ENCODE measurements around the gene ZNF850. TPM values are rescaled to one million over a fixed set of nuclear protein-coding genes. Genes with fewer than 3 reads are reported as not detected.

ZNF850 gene
- total and polyA plus RNA-seq, 2 of the 8 experiments (the other 6 are each of a cell fraction or from before 2014, with no cell fraction given) = 6.7 to 21.2 TPM

GRCh38 chr19:36687214-36688056 lies 85.2 kb downstream of the ZNF850 start, which contains the start of gene ZNF567:
Gene ZNF567, plus strand, starts transcription at chr19:36687612. Its CDS starts 7,256 bp downstream, at chr19:36694868.
- Histone ChIP-seq H3K4me3 (ENCODE audit: extremely low read depth in 1 of 4, insufficient read depth in 2 of 4, low read depth in 3 of 4, low read length in 4 of 4) (peak within 1 kb of the TSS; percentile 84 to 95 (median 92)), H4K8ac (ENCODE audit: extremely low read depth, insufficient read depth, low read length) (peak within 1 kb of the TSS; percentile 97), H2BK5ac (ENCODE audit: low read depth, low read length) (peak within 1 kb of the TSS; percentile 85), H2BK12ac (ENCODE audit: low read depth, low read length) (0 out of 2 replicates have a peak within 1 kb of the TSS, but pooled peaks have one; percentile 60), H3K27me3 (replicated peaks in 1 of 4; ENCODE audit: control insufficient read depth in 3 of 4, extremely low read depth in 1 of 4, insufficient read depth in 3 of 4, low read length in 3 of 4) (no peaks in the 10 kb centered on the region), H3K79me2 (ENCODE audit: control insufficient read depth in 1 of 2, insufficient read depth in 2 of 2, low read length in 2 of 2) (peaks cover 5 to 38% of the 10 kb centered on the region in 2 experiments), H3K56ac (replicated peaks; ENCODE audit: insufficient read length, low read depth, low read length) (peak within 1 kb of the TSS; percentile 94), H2AK5ac (ENCODE audit: low read depth, low read length) (peak within 1 kb of the TSS; percentile 53; the same call in 1 of the 2 replicates), H2BK15ac (ENCODE audit: low read length) (no peak within 1 kb of the TSS), H3K9me3 (ENCODE audit: insufficient read depth in 2 of 2, low read depth in 1 of 2, low read length in 1 of 2) (peaks cover 0 to 7% of the 10 kb centered on the region in 2 experiments; a peak in 3 of 4 replicates), H4K91ac (replicated peaks; ENCODE audit: insufficient read length, low read length) (peak within 1 kb of the TSS; percentile 34), H3K14ac (ENCODE audit: insufficient read length) (no peak within 1 kb of the TSS), H3K36me3 (ENCODE audit: control insufficient read depth in 2 of 4, insufficient read depth in 4 of 4, low read length in 3 of 4) (peaks cover 7 to 34% (median 25%) of the 10 kb centered on the region in 4 experiments; a peak in 7 of 8 replicates), H3K23me2 (ENCODE audit: low read depth, low read length) (peaks cover 10% of the 10 kb centered on the region), H3K18ac (ENCODE audit: extremely low read depth, low read length) (peak within 1 kb of the TSS; percentile 60), H3K79me1 (ENCODE audit: low read depth, low read length) (no peaks in the 10 kb centered on the region), H2BK120ac (replicated peaks; ENCODE audit: low read depth, low read length) (peak within 1 kb of the TSS; percentile 73), H3K23ac (ENCODE audit: insufficient read length) (no peak within 1 kb of the TSS), H3K27ac (ENCODE audit: low read depth, low read length) (peak within 1 kb of the TSS; percentile 87), H3K4me2 (ENCODE audit: insufficient read depth in 1 of 2, low read depth in 2 of 2, low read length in 2 of 2) (peak within 1 kb of the TSS; percentile 93 to 98), H3K9ac (replicated peaks in 1 of 4; ENCODE audit: extremely low read depth in 1 of 4, low read depth in 3 of 4, low read length in 3 of 4) (peak within 1 kb of the TSS; percentile 52 to 94 (median 91)), H3K4me1 (replicated peaks in 1 of 4; ENCODE audit: control insufficient read depth in 3 of 4, insufficient read depth in 4 of 4, low read length in 3 of 4) (no peaks in the 10 kb centered on the region; a peak in 3 of 7 replicates), H4K20me1 (replicated peaks in 1 of 2; ENCODE audit: control insufficient read depth in 1 of 2, insufficient read depth in 2 of 2, low read length in 2 of 2) (peaks cover 0 to 3% of the 10 kb centered on the region in 2 experiments), H2BK20ac (ENCODE audit: low read length) (no peak within 1 kb of the TSS), H2AFZ (ENCODE audit: low read length) (peak within 1 kb of the TSS; percentile 85), H4K5ac (ENCODE audit: insufficient read length, low read depth, low read length) (peak within 1 kb of the TSS; percentile 97), H3K4ac (replicated peaks; ENCODE audit: insufficient read length, low read depth, low read length) (no peak within 1 kb of the TSS)
- 1% methylated on average over 69 of the region's 69 CpGs; no CpG with 5 or more reads in 1 of the 2 experiments for WGBS, 2 experiments (ENCODE audit: extremely low coverage in 1 of 2, insufficient coverage in 1 of 2, insufficient read length in 1 of 2, insufficient replicate concordance in 2 of 2, low coverage in 1 of 2, low lambda C conversion rate in 2 of 2, missing lambda C conversion rate in 1 of 2)
- FAIRE-seq (no peak), DNase-seq (ENCODE audit: low read depth in 1 of 2, low spot score in 2 of 2) (peak; percentile 85 to 99)
- ChIA-PET CTCF (ENCODE audit: partially characterized antibody) (interaction anchor here (0.6 to 1.4 kb wide), 2 partner anchors 10 to 1247 kb away, joined by 3 to 5 read pairs; no protein-coding TSS in a partner anchor), POLR2A (ENCODE audit: partially characterized antibody) (interaction anchor here (0.6 to 2.3 kb wide), 12 partner anchors 15 to 198 kb away, joined by 3 to 10 read pairs (median 4); partner anchors contain the start of genes ZNF529, ZNF566 and ZNF850)
- TF ChIP-seq BCL11A (IDR thresholded peaks at IDR 0.05; ENCODE audit: low read depth in 2 of 2, low read length in 2 of 2) (no peak), JUN (IDR thresholded peaks at IDR 0.05; ENCODE audit: low read depth, low read length) (no peak), TBP (IDR thresholded peaks at IDR 0.05; ENCODE audit: low read depth, low read length) (peak; percentile 56), FOSL1 (IDR thresholded peaks at IDR 0.05; ENCODE audit: insufficient read depth, low read depth, low read length) (no peak), EGR1 (IDR thresholded peaks at IDR 0.05; ENCODE audit: borderline replicate concordance, low read depth, low read length) (no peak), NRF1 (IDR thresholded peaks at IDR 0.05; ENCODE audit: low read depth, low read length) (peak; percentile 19), ATF2 (IDR thresholded peaks at IDR 0.05; ENCODE audit: low read length) (no peak), CHD2 (IDR thresholded peaks at IDR 0.05; ENCODE audit: low read length) (peak; percentile 29; the same call in 1 of the 2 replicates), CBX8 (IDR thresholded peaks at IDR 0.05; ENCODE audit: borderline replicate concordance, low read depth, low read length) (no peak)

Measured in H1 (cell line).